ENCODE data around the gene MIOS.
"Not testable (repeated sequence)": the region's sequence is repeated elsewhere in the genome, so short reads cannot be mapped to it uniquely, and the experiment has no call there.

Gene MIOS

DNA sequence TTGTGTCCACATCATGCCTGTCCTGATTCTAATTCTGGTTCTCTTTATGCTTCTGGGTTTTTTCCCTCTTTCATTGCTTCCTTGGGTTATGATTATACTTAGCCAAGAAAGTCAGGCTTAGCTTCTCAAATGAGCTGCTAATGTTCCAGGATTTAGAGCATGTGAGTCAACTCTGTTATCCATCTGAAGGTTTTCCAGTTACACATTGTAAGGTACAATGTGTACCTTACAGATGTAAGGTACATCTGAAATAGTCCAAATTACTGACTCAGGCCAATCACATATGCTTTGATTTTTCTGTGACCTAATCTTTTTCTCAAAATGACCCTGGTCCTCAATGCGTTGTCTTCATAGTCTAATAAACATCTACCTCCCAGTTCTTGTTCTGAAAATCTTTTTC is 13.3 kb upstream of the MIOS start:
- H4K20me1 ChIP-seq: no peaks in the 10 kb centered on the region
- peaks cover 8% of the 10 kb centered on the region; the same call in 1 of the 2 replicates for H3K4me1 ChIP-seq
- H3K4me3 ChIP-seq: no peak overlapping the region
- H3K27me3 ChIP-seq: no peaks in the 10 kb centered on the region
- H3K4me2 ChIP-seq: no peak overlapping the region
- no peak overlapping the region for H3K9ac ChIP-seq
- H3K27ac ChIP-seq: no peak overlapping the region
- H3K36me3 ChIP-seq: no peaks in the 10 kb centered on the region
- peaks cover 19% of the 10 kb centered on the region for H3K9me3 ChIP-seq
- TF ChIP-seq Cebpa-rat (IDR thresholded peaks at IDR 0.05): no peak

DNA sequence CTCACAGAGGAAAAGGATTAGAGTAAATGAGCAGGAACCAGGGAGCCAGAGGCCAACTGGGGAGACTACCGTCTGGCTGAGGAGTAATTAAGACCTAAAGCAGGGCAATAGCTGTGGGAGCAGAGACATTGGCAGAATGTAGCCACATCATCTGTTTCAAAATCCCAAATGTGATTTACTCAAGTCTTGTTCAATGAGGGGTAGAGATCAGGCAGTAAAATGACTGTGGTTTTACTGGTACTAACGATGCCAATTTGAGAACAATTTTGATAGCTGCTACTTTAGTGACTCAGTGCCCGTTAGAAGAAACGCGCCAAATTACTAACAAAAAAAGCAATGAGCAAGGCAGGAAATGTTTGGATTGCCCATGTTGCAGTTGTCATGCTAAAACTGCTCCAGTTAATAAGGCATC is 12.7 kb upstream of the MIOS start:
- Histone ChIP-seq H3K27me3 (no peaks in the 10 kb centered on the region), H3K9me3 (peaks cover 24% of the 10 kb centered on the region), H3K4me1 (peaks cover 8% of the 10 kb centered on the region; the same call in 1 of the 2 replicates), H4K20me1 (no peaks in the 10 kb centered on the region), H3K36me3 (no peaks in the 10 kb centered on the region), H3K4me3 (no peak overlapping the region), H3K9ac (no peak overlapping the region), H3K27ac (no peak overlapping the region), H3K4me2 (no peak overlapping the region)
- no peak for TF ChIP-seq Cebpa-rat (IDR thresholded peaks at IDR 0.05)

DNA sequence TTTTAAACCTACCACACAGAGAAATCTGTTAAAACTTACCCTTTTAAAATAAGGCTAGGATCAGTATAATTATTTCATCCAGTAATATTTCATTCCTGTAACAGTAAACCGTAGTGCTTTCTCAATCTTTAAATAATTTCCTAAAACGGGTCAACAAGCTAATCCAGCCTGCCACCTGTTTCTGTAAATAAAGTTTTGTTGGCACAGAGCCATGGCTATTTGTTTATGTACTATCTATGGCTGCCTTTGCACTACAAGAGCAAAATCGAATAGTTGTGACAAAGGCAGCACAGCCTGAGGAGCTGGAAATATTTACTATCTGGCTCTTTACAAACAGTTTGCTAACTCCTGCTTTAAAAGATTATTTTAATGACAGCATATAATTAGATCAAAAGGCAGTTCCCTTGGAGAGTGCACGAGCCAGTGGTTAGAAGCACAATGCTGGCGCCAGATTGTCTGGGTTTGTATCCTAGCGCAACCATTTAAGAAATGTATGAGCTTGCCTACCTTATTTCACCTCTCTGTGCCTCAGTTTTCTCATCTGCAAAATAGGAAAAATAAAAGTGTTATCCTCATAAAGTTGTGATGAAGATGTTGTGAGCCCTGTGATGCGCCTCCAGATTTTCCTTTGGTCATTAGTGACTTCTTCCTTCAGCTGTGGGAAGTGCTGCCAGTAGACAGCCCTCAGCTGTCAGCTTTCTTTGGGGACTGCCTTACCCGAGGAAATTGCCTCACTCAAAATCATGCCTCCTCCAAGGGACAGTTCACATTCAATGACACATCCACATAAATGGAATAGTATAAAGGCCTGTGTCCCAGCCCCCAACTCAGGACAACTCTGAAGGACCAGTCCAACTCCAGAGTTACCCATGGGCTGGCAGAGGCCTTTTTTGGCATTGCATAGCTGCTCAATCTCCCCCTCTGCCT is 11.8 kb upstream of the MIOS start:
- no peak overlapping the region for H3K9ac ChIP-seq
- H3K4me1 ChIP-seq: peaks cover 8% of the 10 kb centered on the region; the same call in 1 of the 2 replicates
- H3K36me3 ChIP-seq: no peaks in the 10 kb centered on the region
- H3K4me2 ChIP-seq: 0 out of 2 replicates have a peak overlapping the region, but pooled peaks have one; percentile 6
- peaks cover 31% of the 10 kb centered on the region for H3K9me3 ChIP-seq
- H3K4me3 ChIP-seq: no peak overlapping the region
- H4K20me1 ChIP-seq: no peaks in the 10 kb centered on the region
- H3K27ac ChIP-seq: no peak overlapping the region
- H3K27me3 ChIP-seq: no peaks in the 10 kb centered on the region
- TF ChIP-seq Cebpa-rat (IDR thresholded peaks at IDR 0.05): no peak

DNA sequence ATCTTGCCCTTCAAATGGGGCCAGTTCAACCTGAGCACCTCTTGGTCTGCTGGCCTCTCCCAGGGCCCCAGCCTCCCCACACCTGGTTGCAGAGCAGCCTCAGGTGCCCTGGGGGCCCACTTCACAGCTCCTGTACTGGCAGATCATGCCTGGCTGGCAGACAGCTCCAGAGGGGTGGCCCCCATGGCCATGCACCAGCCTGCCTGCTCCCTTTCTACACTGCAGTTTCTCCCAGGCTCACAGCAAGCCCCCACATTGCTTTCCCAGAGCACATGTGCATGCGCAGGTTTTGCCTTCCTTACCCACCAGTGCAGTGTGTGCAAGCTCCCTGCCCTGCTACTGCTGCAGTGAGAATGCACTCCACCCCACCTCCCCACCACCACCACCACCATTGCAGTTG is 9.8 kb upstream of the MIOS start:
- TF ChIP-seq Cebpa-rat (IDR thresholded peaks at IDR 0.05): no peak
- H3K36me3 ChIP-seq: no peaks in the 10 kb centered on the region
- H3K4me3 ChIP-seq: no peak overlapping the region
- peaks cover 36% of the 10 kb centered on the region for H3K9me3 ChIP-seq
- no peak overlapping the region for H3K4me2 ChIP-seq
- no peak overlapping the region for H3K27ac ChIP-seq
- H3K27me3 ChIP-seq: no peaks in the 10 kb centered on the region
- H3K4me1 ChIP-seq: peaks cover 8% of the 10 kb centered on the region; the same call in 1 of the 2 replicates
- H4K20me1 ChIP-seq: no peaks in the 10 kb centered on the region
- H3K9ac ChIP-seq: no peak overlapping the region

DNA sequence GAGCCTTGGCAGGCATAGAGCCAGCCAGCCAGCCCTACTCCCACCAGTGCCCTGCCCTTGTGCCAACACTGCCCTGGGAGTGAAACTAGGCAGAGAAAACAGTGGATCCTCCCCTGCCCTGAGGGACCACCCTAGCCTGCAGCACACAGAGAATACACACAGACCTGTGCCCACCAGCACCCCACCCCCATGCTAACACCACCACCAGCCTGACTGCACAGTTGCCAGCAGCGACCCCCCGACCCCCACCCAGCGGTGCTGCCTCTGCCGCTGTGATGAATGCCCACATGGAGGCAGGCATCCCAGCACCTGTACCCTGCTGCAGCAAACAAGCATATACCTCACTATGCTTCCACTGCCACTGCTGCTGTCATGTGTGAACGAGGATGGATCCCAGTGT is 9.4 kb upstream of the MIOS start:
- Histone ChIP-seq H4K20me1 (no peaks in the 10 kb centered on the region), H3K4me3 (no peak overlapping the region), H3K9me3 (peaks cover 36% of the 10 kb centered on the region), H3K9ac (no peak overlapping the region), H3K4me1 (peaks cover 8% of the 10 kb centered on the region; the same call in 1 of the 2 replicates), H3K27ac (no peak overlapping the region), H3K36me3 (no peaks in the 10 kb centered on the region), H3K4me2 (no peak overlapping the region), H3K27me3 (no peaks in the 10 kb centered on the region)
- TF ChIP-seq Cebpa-rat (IDR thresholded peaks at IDR 0.05): no peak

DNA sequence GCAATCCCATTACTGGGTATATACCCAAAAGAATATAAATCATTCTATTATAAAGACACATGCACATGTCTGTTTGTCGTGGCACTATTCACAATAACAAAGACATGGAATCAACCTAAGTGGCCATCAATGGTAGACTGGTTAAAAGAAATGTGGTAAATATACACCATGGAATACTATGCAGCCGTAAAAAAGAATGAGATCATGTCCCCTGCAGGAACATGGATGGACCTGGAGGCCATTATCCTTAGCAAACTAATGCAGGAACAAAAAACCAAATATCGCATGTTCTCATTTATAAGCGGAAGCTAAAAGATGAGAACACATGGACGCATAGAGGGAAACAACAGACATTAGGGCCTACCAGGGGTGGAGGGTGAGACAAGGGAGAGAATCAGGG is 5.1 kb upstream of the MIOS start:
- H3K27me3 ChIP-seq, H3K36me3 ChIP-seq, H3K4me1 ChIP-seq, H3K4me3 ChIP-seq, H4K20me1 ChIP-seq, H3K27ac ChIP-seq, H3K4me2 ChIP-seq, H3K9ac ChIP-seq: not testable (repeated sequence)
- peaks cover 35% of the 10 kb centered on the region for H3K9me3 ChIP-seq

DNA sequence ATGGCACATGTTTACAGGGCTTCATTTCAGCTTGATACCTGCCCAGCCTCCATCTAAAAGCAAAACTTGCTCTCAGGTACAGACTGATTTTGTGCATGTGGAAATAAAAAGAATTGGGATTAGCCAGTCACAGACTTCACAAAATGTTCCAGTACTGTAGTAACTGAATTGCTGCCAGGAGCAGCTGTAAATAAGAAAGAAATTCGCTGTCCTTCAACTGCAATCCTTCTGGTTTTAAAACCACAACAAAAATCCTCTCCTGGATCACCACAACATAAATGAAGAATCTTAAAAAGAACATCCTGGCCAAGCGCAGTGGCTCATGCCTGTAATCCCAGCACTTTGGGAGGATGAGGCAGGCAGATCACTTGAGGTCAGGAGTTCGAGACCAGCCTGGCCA is 3.9 kb upstream of the MIOS start:
- Histone ChIP-seq H3K36me3 (no peaks in the 10 kb centered on the region), H3K9ac (no peak overlapping the region), H3K4me3 (no peak overlapping the region), H3K27me3 (no peaks in the 10 kb centered on the region), H4K20me1 (no peaks in the 10 kb centered on the region), H3K9me3 (peaks cover 24% of the 10 kb centered on the region), H3K4me1 (peaks cover 8% of the 10 kb centered on the region; the same call in 1 of the 2 replicates), H3K4me2 (no peak overlapping the region), H3K27ac (no peak overlapping the region)
- no peak for TF ChIP-seq Cebpa-rat (IDR thresholded peaks at IDR 0.05)

DNA sequence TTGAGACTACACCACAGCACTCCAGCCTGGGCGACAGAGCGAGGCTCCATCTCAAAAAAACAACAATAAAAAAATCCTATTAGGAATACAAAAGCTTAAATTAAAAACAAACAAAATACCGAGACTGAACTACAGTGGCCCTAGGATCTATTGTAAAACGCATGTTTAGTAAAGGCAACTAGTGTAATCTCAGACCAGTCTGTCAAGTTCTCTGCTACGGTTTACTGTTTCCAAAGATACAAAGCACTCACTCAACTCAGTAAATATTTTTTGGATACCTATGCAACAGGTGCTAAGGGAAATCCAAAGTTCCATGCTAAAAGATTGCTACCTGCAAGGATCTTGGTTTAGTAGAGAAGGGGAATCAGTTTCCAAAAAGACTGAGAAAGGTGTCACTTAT is 3.4 kb upstream of the MIOS start:
- H3K9ac ChIP-seq: no peak overlapping the region
- peaks cover 13% of the 10 kb centered on the region for H3K4me1 ChIP-seq
- no peaks in the 10 kb centered on the region for H4K20me1 ChIP-seq
- no peak overlapping the region for H3K4me3 ChIP-seq
- no peaks in the 10 kb centered on the region for H3K27me3 ChIP-seq
- no peak overlapping the region for H3K27ac ChIP-seq
- peaks cover 18% of the 10 kb centered on the region for H3K9me3 ChIP-seq
- H3K4me2 ChIP-seq: no peak overlapping the region
- TF ChIP-seq Cebpa-rat (IDR thresholded peaks at IDR 0.05): no peak
- H3K36me3 ChIP-seq: no peaks in the 10 kb centered on the region

DNA sequence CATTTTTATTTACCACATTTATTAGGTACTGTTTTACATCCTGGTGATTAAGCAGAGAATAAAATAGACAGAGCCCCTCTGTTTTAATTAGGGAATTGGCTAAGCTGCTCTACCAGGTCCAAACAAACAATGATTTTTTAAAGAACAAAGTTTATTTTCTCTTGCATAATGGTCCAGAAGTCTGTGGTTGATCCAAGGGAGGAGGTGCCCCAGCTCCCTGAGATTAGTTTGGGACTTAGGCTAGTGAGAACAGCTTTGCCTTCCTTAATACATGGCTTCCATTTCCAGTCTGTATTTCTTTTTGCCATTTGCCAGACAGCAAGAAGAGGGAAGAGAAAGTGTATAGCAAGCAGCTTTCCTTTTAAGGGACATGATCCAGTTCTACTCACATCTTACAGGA is 2.9 kb upstream of the MIOS start:
- Histone ChIP-seq H3K36me3 (no peaks in the 10 kb centered on the region), H4K20me1 (no peaks in the 10 kb centered on the region), H3K27ac (no peak overlapping the region), H3K27me3 (no peaks in the 10 kb centered on the region), H3K4me1 (peaks cover 19% of the 10 kb centered on the region), H3K4me3 (no peak overlapping the region), H3K9me3 (peaks cover 13% of the 10 kb centered on the region), H3K4me2 (no peak overlapping the region), H3K9ac (no peak overlapping the region)
- no peak for TF ChIP-seq Cebpa-rat (IDR thresholded peaks at IDR 0.05)

DNA sequence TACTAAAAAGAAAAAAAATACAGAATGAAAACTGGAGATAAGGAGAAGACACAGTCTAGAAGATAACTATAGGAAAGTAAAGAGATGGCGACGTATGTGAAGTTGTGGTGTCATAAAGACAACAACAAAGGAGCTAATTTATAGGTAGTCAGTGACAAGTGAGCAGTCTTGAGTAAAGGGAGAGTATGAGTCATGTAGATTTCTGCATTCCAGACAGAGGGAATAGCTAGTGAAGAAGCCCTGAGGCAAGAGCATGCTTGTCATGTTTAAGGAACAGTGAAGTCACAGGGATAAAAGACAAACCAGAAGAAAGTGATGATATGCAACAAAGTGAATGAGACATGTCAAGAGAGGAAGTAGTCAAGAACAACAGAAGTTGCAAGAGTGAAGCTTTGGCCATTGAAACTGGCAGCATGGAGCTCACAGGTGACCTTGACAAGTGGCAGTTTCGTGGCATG is 2.3 kb upstream of the MIOS start:
- Histone ChIP-seq H3K27ac (no peak overlapping the region), H3K9me3 (peaks cover 11% of the 10 kb centered on the region), H3K4me3 (no peak overlapping the region), H3K4me1 (peaks cover 24% of the 10 kb centered on the region), H3K27me3 (no peaks in the 10 kb centered on the region), H4K20me1 (no peaks in the 10 kb centered on the region), H3K9ac (no peak overlapping the region), H3K36me3 (no peaks in the 10 kb centered on the region), H3K4me2 (no peak overlapping the region)
- TF ChIP-seq Cebpa-rat (IDR thresholded peaks at IDR 0.05): no peak

All from BLaER1 (cell line).